ENCODE measurements around the gene CFAP61. TPM values are rescaled to one million over a fixed set of nuclear protein-coding genes. Genes with fewer than 3 reads are reported as not detected.

CFAP61 gene
- total RNA-seq, 6 donors from 2014 or later, result 0.37 to 14.3 (median 6.1) TPM

DNA sequence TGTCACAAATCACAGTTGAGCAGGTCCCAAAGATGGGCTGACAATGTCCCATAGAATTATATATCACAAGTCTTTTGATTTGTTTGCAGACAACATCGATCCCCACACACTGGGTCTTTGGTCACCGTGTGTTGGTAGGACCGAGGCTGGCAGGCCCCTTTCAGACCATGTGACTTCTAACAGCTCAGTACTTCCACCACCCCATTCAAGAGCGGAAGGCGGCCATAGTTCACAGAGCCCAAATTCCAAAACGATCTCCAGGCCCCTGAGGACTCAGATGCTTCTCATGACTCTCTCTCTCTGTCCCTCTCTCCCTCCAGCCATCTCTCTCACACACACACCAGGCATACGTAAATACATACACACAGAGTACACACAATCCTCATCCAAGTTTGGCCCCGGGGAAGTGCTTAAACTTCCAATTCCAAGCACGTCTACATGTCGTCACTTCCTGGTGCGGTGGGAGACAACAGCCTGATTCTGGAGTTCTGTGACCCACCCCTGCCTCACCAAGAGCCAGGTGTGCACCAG lies 159.7 kb downstream of the CFAP61 start:
- TF ChIP-seq EP300 (IDR thresholded peaks at IDR 0.05) (no peak), POLR2AphosphoS5 (IDR thresholded peaks at IDR 0.05) (no peak), POLR2A (IDR thresholded peaks at IDR 0.05) (no peak)
- TF ChIP-seq, protein P1, sequence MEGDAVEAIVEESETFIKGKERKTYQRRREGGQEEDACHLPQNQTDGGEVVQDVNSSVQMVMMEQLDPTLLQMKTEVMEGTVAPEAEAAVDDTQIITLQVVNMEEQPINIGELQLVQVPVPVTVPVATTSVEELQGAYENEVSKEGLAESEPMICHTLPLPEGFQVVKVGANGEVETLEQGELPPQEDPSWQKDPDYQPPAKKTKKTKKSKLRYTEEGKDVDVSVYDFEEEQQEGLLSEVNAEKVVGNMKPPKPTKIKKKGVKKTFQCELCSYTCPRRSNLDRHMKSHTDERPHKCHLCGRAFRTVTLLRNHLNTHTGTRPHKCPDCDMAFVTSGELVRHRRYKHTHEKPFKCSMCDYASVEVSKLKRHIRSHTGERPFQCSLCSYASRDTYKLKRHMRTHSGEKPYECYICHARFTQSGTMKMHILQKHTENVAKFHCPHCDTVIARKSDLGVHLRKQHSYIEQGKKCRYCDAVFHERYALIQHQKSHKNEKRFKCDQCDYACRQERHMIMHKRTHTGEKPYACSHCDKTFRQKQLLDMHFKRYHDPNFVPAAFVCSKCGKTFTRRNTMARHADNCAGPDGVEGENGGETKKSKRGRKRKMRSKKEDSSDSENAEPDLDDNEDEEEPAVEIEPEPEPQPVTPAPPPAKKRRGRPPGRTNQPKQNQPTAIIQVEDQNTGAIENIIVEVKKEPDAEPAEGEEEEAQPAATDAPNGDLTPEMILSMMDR (IDR thresholded peaks at IDR 0.05), result no peak
- Histone ChIP-seq H3K27me3 (no peaks in the 10 kb centered on the region), H3K9me3 (no peaks in the 10 kb centered on the region), H3K36me3 (no peaks in the 10 kb centered on the region), H3K4me3 (no peak overlapping the region), H3K4me1 (no peaks in the 10 kb centered on the region), H3K27ac (no peak overlapping the region)
- WGBS, 2 donors, result 87 to 89% methylated on average over 11 of the region's 11 CpGs
- DNase-seq (no peak), ATAC-seq (ENCODE audit: low FRiP score in 2 of 2) (no peak)

DNA sequence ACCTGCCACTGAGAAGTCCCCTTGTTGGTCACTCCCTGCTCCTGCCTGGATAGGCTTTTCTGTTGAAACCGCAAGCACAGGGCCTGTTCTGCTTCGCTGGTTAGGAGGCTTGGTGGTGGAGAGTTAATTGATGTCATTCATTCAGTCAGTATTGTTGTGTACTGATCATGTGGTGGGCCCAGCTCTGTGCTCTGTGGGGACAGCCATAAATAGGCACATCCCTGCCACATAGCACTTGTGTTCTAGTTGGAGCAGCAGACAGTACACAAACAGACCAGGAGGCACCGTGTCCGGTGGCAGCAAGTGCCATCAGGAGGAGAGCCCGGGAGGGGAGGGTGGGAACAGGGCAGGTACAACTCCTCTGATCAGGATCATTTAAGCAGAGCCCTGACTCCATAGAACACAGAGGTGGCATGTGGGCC lies 160.4 kb downstream of the CFAP61 start:
- ATAC-seq (ENCODE audit: low FRiP score in 2 of 2) (no peak), DNase-seq (no peak)
- 81 to 96% methylated on average over 4 to 5 of the region's 5 CpGs for WGBS, 2 donors
- Histone ChIP-seq H3K4me1 (no peaks in the 10 kb centered on the region), H3K4me3 (no peak overlapping the region), H3K36me3 (no peaks in the 10 kb centered on the region), H3K27ac (no peak overlapping the region), H3K27me3 (no peaks in the 10 kb centered on the region), H3K9me3 (no peaks in the 10 kb centered on the region)
- TF ChIP-seq POLR2AphosphoS5 (IDR thresholded peaks at IDR 0.05) (no peak), EP300 (IDR thresholded peaks at IDR 0.05) (no peak), POLR2A (IDR thresholded peaks at IDR 0.05) (no peak)
- TF ChIP-seq, protein P1 (IDR thresholded peaks at IDR 0.05), result no peak

DNA sequence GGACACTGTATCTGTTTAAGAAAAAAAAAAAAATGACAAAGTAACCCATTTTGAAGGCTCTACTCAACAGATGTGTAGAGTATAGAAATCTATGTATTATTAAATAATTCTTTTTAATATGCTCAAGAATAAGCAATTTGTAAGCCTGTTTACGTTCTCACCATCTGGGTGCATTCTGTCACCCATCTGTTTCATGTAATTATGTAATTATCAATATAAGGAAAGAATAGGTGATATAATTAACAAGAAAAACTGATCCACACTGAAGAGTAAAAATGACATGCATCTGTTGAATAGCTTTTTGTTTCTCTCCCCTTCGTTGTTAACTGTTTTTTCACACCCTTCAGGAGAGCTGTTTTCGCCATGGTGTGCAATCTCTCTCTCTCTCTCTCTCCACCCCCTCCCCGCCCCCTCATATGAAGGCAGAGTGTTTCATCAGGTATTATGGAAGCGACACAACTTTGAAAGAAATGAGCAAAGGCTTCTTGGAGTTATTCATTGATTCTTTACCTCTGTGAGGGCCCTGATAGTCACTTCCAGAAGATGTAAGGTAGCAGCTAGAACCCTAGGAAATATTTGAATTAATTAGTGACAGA lies 161.3 kb downstream of the CFAP61 start:
- Histone ChIP-seq H3K9me3 (no peaks in the 10 kb centered on the region), H3K27me3 (no peaks in the 10 kb centered on the region), H3K36me3 (no peaks in the 10 kb centered on the region), H3K4me3 (no peak overlapping the region), H3K4me1 (no peaks in the 10 kb centered on the region), H3K27ac (no peak overlapping the region)
- DNase-seq, result no peak
- TF ChIP-seq, protein P1 (IDR thresholded peaks at IDR 0.05), result no peak
- TF ChIP-seq POLR2AphosphoS5 (IDR thresholded peaks at IDR 0.05) (no peak), POLR2A (IDR thresholded peaks at IDR 0.05) (no peak), EP300 (IDR thresholded peaks at IDR 0.05) (no peak)
- no peak for ATAC-seq (ENCODE audit: low FRiP score in 2 of 2)
- 74 to 75% methylated on average over 5 of the region's 5 CpGs for WGBS, 2 donors

DNA sequence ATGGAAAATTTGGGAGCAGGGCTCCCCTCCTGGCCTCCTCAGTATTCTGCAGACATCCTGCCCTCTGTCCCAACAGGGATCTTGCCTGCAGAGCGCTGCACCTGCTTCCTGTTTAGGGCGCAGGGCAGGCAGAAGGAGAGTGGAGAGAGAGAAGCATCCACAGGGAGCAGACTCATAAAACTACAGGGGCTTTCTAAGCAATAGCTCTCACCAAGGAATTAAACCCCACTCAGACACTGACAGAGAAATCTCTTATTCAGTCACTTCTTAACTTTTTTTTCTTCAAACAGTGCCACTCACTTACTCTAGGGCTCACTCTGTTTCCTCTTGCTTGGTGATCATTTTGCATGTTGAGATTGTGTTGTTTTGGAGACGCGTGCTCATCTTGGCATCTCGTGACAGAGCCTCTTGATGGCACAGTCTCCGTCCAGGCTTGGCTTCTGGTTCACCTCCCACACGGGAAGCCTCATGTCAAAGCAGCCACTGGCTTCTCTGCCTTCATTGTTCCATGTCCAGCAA lies 162.5 kb downstream of the CFAP61 start:
- 67 to 69% methylated on average over 7 of the region's 7 CpGs for WGBS, 2 donors
- H3K4me1 ChIP-seq, result no peaks in the 10 kb centered on the region
- DNase-seq, result no peak
- ATAC-seq (ENCODE audit: low FRiP score in 2 of 2), result no peak
- H3K4me3 ChIP-seq, result no peak overlapping the region
- H3K27me3 ChIP-seq, result no peaks in the 10 kb centered on the region
- no peaks in the 10 kb centered on the region for H3K36me3 ChIP-seq
- no peaks in the 10 kb centered on the region for H3K9me3 ChIP-seq
- TF ChIP-seq, protein P1 (IDR thresholded peaks at IDR 0.05), result no peak
- no peak for TF ChIP-seq EP300 (IDR thresholded peaks at IDR 0.05)
- TF ChIP-seq POLR2A (IDR thresholded peaks at IDR 0.05), result no peak
- TF ChIP-seq POLR2AphosphoS5 (IDR thresholded peaks at IDR 0.05), result no peak
- no peak overlapping the region for H3K27ac ChIP-seq
